Neural cell (in vitro differentiated cells): ENCODE results near the gene TAC3. TPM values are rescaled to one million over a fixed set of nuclear protein-coding genes. Genes with fewer than 3 reads are reported as not detected.

Source experiments
- H2AFZ ChIP-seq: fragments of 200-600, 300-800 bp; sonication (generic), shearing (Covaris generic); 2 replicates; pipeline ENCODE4 v1.6.0; 2014; ENCODE audit warnings: low read depth, mild to moderate bottlenecking, antibody characterized with exemption, low read length, moderate library complexity
- H3F3A ChIP-seq: fragments of 200-600 bp; shearing (Covaris generic); 2 replicates; pipeline ENCODE4 v1.6.1; 2016; ENCODE audit warnings: mild to moderate bottlenecking, moderate library complexity, mixed read lengths, antibody characterized with exemption, low read length; ENCODE audit not compliant: insufficient read depth, poor library complexity, severe bottlenecking
- H3K27ac ChIP-seq: fragments of 200-600, 300-800 bp; sonication (generic), shearing (Covaris generic); 2 replicates; pipeline ENCODE4 v1.5.1; 2014; ENCODE audit warnings: mild to moderate bottlenecking, low read length, moderate library complexity
- H3K27me3 ChIP-seq: fragments of 300-800, 200-600 bp; sonication (generic), shearing (Covaris generic); 2 replicates; pipeline ENCODE4 v1.6.0; 2014; ENCODE audit warnings: mild to moderate bottlenecking, low read depth, low read length, moderate library complexity; ENCODE audit not compliant: insufficient read depth
- H3K36me3 ChIP-seq: fragments of 300-800, 200-600 bp; sonication (generic), shearing (Covaris generic); 2 replicates; pipeline ENCODE4 v1.5.1; 2014; ENCODE audit warnings: mild to moderate bottlenecking, antibody characterized with exemption, low read length, moderate library complexity; ENCODE audit not compliant: insufficient read depth
- H3K4me2 ChIP-seq: fragments of 300-800, 200-600 bp; sonication (generic), shearing (Covaris generic); 2 replicates; pipeline ENCODE4 v1.6.0; 2014; ENCODE audit warnings: mild to moderate bottlenecking, low read length
- H3K4me3 ChIP-seq: fragments of 300-800, 200-600 bp; sonication (generic), shearing (Covaris generic); 2 replicates; pipeline ENCODE4 v1.5.1; 2014; ENCODE audit warnings: mild to moderate bottlenecking, low read length, moderate library complexity
- H3K79me2 ChIP-seq: fragments of 200-600 bp; shearing (Covaris generic); replicated peaks from 2 replicates; pipeline ENCODE4 v1.6.0; 2014; ENCODE audit warnings: mild to moderate bottlenecking, low read length, moderate library complexity; ENCODE audit not compliant: insufficient read depth
- H3K9ac ChIP-seq: fragments of 300-800, 200-600 bp; sonication (generic), shearing (Covaris generic); 2 replicates; pipeline ENCODE4 v1.6.1; 2016; ENCODE audit warnings: mild to moderate bottlenecking, low read length, mixed read lengths
- H3K9me2 ChIP-seq: fragments of 200-600 bp; shearing (Covaris generic); 2 replicates; pipeline ENCODE4 v1.6.1; 2016; ENCODE audit warnings: mild to moderate bottlenecking, low read length, mixed read lengths; ENCODE audit not compliant: insufficient read depth
- H3K9me3 ChIP-seq: fragments of 200-600, 300-800 bp; sonication (generic), shearing (Covaris generic); 2 replicates; pipeline ENCODE4 v1.6.1; 2016; ENCODE audit warnings: mild to moderate bottlenecking, mixed run types, low read length, moderate library complexity, mixed read lengths
- H4K20me1 ChIP-seq: fragments of 200-600 bp; shearing (Covaris generic); 2 replicates; pipeline ENCODE4 v1.6.1; 2016; ENCODE audit warnings: mild to moderate bottlenecking, mixed run types; ENCODE audit not compliant: insufficient read depth
- CTCF ChIP-seq: fragments of 450-650 bp; IDR thresholded peaks from 2 replicates; pipeline ENCODE4 v1.5.1; 2014; ENCODE audit warnings: antibody characterized with exemption, mild to moderate bottlenecking, moderate library complexity; ENCODE audit not compliant: poor library complexity, severe bottlenecking
- EP300 ChIP-seq: fragments of 450-650 bp; conservative IDR thresholded peaks from 2 replicates; pipeline ENCODE4 v1.6.1; 2014; ENCODE audit warnings: antibody characterized with exemption, mild to moderate bottlenecking, moderate library complexity; ENCODE audit not compliant: poor library complexity, severe bottlenecking
- EZH2 ChIP-seq: fragments of 200-600, 300-800 bp; shearing (Covaris generic), sonication (generic); IDR thresholded peaks from 2 replicates; pipeline ENCODE4 v1.6.1; 2014; ENCODE audit warnings: antibody characterized with exemption, low read length, borderline replicate concordance, mild to moderate bottlenecking; ENCODE audit not compliant: insufficient read depth, poor library complexity, severe bottlenecking
- MXI1 ChIP-seq: fragments of 450-650 bp; conservative IDR thresholded peaks from 2 replicates; pipeline ENCODE4 v1.6.1; 2014; ENCODE audit warnings: antibody characterized with exemption, mild to moderate bottlenecking; ENCODE audit not compliant: poor library complexity, severe bottlenecking
- RAD21 ChIP-seq: fragments of 450-650 bp; conservative IDR thresholded peaks from 2 replicates; pipeline ENCODE4 v1.6.1; 2014; ENCODE audit warnings: antibody characterized with exemption, mild to moderate bottlenecking, moderate library complexity
- REST ChIP-seq: IDR thresholded peaks from 2 replicates; pipeline ENCODE4 v1.6.1; 2012; ENCODE audit warnings: borderline replicate concordance
- TAF1 ChIP-seq: IDR thresholded peaks from 2 replicates; pipeline ENCODE4 v1.6.1; 2012; ENCODE audit warnings: low read depth
- polyA plus RNA-seq: library from polyadenylated mRNA; depleted of rRNA; stranded (reverse); fragments of >200 nt; gene quantifications from 2 replicates; pipeline ENCODE4 v1.2.3, GENCODE V29; 2014

Gene TAC3
- polyA plus RNA-seq, 1 donor from 2014 or later, result 2.5 TPM

- H3K4me3 ChIP-seq, result peak within 1 kb of the TSS; percentile 90
- peak within 1 kb of the TSS; percentile 79 for H3K9ac ChIP-seq
- H3K9me3 ChIP-seq, result no peaks in the 10 kb centered on the region
- no peaks in the 10 kb centered on the region for H4K20me1 ChIP-seq
- peak; percentile 11 for TF ChIP-seq RAD21
- no peak for TF ChIP-seq EZH2
- peak; percentile 69 for TF ChIP-seq CTCF
- peak; percentile 38 for TF ChIP-seq TAF1
- TF ChIP-seq MXI1, result peak; percentile 31
- H3K27me3 ChIP-seq, result no peaks in the 10 kb centered on the region
- H3K4me2 ChIP-seq, result peak within 1 kb of the TSS; percentile 84
- peaks cover 37% of the 10 kb centered on the region for H3K79me2 ChIP-seq
- peak within 1 kb of the TSS; percentile 14 for H3K27ac ChIP-seq
- no peaks in the 10 kb centered on the region for H3F3A ChIP-seq
- no peaks in the 10 kb centered on the region for H3K36me3 ChIP-seq
- H2AFZ ChIP-seq, result peak within 1 kb of the TSS; percentile 66
- H3K9me2 ChIP-seq, result no peaks in the 10 kb centered on the region
These were observed 10.1 kb downstream of the TAC3 start, which contains the start of gene ZBTB39 for GRCh38 chr12:57005980-57006808. ZBTB39 (minus strand) TSS chr12:57006546; CDS start chr12:57004917, 1,629 bp downstream.

DNA sequence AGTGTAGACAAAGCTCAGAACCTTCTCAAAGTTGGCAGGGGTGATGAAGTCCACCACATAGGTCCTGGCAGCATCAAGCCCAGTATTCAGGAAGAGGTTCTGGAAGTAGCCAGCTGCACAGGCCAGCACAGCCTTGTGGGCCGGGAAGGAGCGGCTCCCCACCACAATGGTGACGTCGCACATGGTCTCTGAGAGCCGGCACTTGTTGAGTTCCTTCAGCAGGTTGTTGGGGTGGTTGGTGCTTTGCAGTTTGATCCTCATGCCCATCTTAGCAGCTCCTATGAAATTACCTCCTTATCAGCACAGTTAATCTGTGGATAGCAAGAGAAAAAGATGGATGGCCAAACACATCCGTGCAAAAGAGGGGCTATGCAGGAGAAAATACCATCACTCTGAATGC is 11.7 kb downstream of the TAC3 start:
- Histone ChIP-seq H3K9me2 (no peaks in the 10 kb centered on the region), H3K36me3 (no peaks in the 10 kb centered on the region), H3K27ac (no peak overlapping the region), H3K9me3 (no peaks in the 10 kb centered on the region), H3K79me2 (peaks cover 51% of the 10 kb centered on the region), H3F3A (no peaks in the 10 kb centered on the region), H3K9ac (no peak overlapping the region), H2AFZ (no peak overlapping the region), H4K20me1 (no peaks in the 10 kb centered on the region), H3K27me3 (no peaks in the 10 kb centered on the region), H3K4me2 (no peak overlapping the region), H3K4me3 (peak overlapping the region; percentile 90)
- TF ChIP-seq EP300 (no peak), MXI1 (no peak), RAD21 (no peak), REST (no peak)
